ENCODE results near the gene STARD7.

GRCh38 chr2:96175951-96176350 is 32.7 kb downstream of the STARD7 start:
- TF ChIP-seq CTCF (conservative IDR thresholded peaks at IDR 0.05), result no peak
- TF ChIP-seq ZFX (IDR thresholded peaks at IDR 0.05), result no peak

Data from C4-2B (cell line).